ENCODE measurements around the gene CADM1.

The CADM1 gene

DNA sequence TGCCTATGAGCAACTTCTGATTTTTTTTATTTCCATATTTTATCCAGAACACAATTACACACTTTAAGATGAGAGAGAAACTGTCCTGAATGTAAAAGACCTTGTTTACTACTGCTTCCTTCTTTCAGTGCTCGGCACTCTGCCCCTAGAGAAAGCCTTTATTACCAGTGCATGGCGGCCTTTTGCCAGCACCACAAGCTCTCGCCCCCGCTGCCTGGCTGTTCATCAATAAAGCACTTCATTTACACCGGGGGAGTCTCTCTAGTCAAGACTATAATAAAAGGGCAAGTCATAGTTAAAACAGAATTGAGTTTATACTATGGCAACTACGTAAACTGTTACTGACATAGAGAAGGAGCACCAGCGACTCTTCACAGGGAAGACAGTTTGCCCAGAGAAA is 259.5 kb downstream of the CADM1 start:
- no peak overlapping the region for H3K27ac Mint-ChIP-seq
- no peaks in the 10 kb centered on the region for H3K4me1 Mint-ChIP-seq
- ATAC-seq (no peak), DNase-seq (no peak)
- H3K4me3 Mint-ChIP-seq: no peak overlapping the region
- H3K9me3 Mint-ChIP-seq: no peaks in the 10 kb centered on the region
- H3K27me3 Mint-ChIP-seq: no peaks in the 10 kb centered on the region

DNA sequence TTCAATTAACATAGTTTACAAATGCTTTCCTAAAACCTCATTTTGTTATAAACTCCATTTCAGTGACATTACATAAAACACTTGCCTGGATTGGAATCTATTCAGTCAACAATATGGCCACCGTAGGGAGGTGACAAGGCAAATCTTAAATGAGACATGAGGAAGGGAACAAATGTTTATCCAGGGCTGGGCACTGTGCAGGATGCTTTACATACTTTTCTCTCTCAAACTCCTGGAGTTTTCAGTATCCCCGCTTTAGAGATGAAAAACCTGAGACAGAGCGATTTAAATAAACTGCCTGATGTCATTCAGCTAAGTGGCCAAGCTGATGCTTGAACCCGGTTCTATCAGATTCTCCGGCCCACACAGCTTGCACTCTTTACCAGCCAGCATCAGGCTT is 259.9 kb downstream of the CADM1 start:
- Mint-ChIP-seq H3K9me3 (no peaks in the 10 kb centered on the region), H3K4me1 (no peaks in the 10 kb centered on the region), H3K4me3 (no peak overlapping the region), H3K27me3 (no peaks in the 10 kb centered on the region), H3K27ac (no peak overlapping the region)
- ATAC-seq (no peak), DNase-seq (no peak)

- no peak overlapping the region for H3K27ac Mint-ChIP-seq
- DNase-seq (no peak), ATAC-seq (no peak)
- no peaks in the 10 kb centered on the region for H3K27me3 Mint-ChIP-seq
- H3K4me3 Mint-ChIP-seq: no peak overlapping the region
- H3K9me3 Mint-ChIP-seq: no peaks in the 10 kb centered on the region
- H3K4me1 Mint-ChIP-seq: no peaks in the 10 kb centered on the region
Measured at GRCh38 chr11:115242982-115243381, 261.2 kb downstream of the CADM1 start.

DNA sequence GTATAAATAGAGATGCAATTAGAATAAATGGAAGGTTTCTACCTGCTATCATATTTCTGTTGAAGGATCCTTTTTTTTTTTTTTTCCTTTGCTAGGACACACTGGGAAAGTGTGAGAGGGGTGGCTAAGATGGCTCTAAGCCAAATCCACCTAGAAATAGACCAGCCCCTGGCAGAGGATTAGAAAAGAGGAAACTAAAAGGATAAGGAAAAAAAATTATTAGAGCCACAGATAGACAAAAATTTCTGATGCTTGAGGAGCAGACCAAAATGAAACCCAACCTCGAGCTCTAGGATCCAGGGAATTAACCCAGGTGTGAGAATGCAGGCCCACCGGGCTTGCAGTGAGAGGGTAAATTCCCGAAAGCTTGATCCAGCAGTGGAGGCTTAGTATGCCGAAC is 262.3 kb downstream of the CADM1 start:
- no peak overlapping the region for H3K27ac Mint-ChIP-seq
- H3K4me3 Mint-ChIP-seq: no peak overlapping the region
- ATAC-seq (no peak), DNase-seq (no peak)
- H3K27me3 Mint-ChIP-seq: no peaks in the 10 kb centered on the region
- no peaks in the 10 kb centered on the region for H3K4me1 Mint-ChIP-seq
- H3K9me3 Mint-ChIP-seq: no peaks in the 10 kb centered on the region

GRCh38 chr11:115238791-115239190 is 265.4 kb downstream of the CADM1 start:
- no peaks in the 10 kb centered on the region for H3K4me1 Mint-ChIP-seq

DNA sequence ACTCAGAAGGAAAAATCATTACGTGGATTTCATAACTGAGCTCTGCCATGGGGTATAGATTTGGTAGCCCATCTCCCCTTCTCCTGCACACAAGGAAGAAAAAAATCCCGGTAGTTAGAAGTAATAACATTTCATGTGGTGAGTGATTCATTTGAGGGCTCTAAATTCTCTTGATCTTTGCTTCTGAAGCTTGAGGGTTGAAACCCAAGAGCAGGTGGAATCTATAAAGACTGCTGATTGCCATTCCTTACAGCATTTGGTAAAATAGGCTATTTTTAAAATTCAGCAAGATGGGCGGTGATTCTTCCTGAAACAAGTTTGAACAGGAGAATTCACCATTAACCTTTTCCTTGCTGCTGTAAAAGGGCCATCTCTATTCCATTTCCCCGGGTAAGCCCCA is 266.1 kb downstream of the CADM1 start:
- Mint-ChIP-seq H3K27ac (no peak overlapping the region), H3K4me1 (no peaks in the 10 kb centered on the region), H3K4me3 (no peak overlapping the region), H3K9me3 (no peaks in the 10 kb centered on the region), H3K27me3 (peaks cover 7% of the 10 kb centered on the region)
- no peak for ATAC-seq
- no peak for DNase-seq

More at GRCh38 chr11:115238791-115239190, 265.4 kb downstream of the CADM1 start:
- DNase-seq: no peak
- H3K4me3 Mint-ChIP-seq: no peak overlapping the region
- H3K9me3 Mint-ChIP-seq: no peaks in the 10 kb centered on the region
- H3K27ac Mint-ChIP-seq: no peak overlapping the region
- ATAC-seq: no peak
- no peaks in the 10 kb centered on the region for H3K27me3 Mint-ChIP-seq

DNA sequence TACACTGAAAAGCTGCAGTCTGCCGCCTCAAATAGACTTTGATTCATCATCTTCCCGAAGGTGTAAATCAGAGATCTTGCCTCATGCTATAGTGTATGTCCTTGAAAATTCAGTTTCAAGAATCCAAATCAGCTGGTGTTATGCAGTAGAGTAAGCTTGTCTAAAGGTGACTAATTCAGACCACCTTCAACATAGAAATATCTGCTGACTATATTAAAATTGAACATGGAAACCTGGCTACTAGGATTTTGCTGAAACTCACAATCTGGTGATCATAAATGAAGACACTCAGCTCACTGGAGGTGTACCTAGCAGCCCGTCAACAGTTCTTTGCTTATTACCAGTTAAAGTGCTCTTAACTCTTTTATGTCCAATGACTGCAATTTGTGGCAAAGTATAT is 266.6 kb downstream of the CADM1 start:
- H3K4me3 Mint-ChIP-seq: no peak overlapping the region
- no peaks in the 10 kb centered on the region for H3K9me3 Mint-ChIP-seq
- no peak overlapping the region for H3K27ac Mint-ChIP-seq
- H3K4me1 Mint-ChIP-seq: no peaks in the 10 kb centered on the region
- DNase-seq (no peak), ATAC-seq (no peak)
- H3K27me3 Mint-ChIP-seq: peaks cover 7% of the 10 kb centered on the region

DNA sequence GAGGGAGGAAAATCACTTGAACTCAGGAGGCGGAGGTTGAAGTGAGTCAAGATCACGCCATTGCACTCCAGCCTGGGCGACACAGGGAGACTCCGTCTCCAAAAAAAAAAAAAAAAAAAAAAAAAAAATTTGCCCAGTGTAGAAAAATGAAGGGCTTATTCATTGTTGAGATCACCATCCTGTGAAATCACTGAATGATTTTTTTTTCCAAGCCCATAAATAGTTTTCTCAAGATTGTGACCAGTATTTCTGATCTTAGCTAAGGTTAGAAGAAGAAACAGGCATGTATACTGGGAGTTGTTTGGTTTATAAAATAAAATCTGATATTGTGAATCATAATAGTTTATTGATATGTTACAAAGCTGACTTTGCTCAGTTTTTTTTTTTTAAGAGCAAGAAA is 269.4 kb downstream of the CADM1 start:
- H3K27ac Mint-ChIP-seq: no peak overlapping the region
- ATAC-seq (no peak), DNase-seq (no peak)
- no peak overlapping the region for H3K4me3 Mint-ChIP-seq
- no peaks in the 10 kb centered on the region for H3K4me1 Mint-ChIP-seq
- H3K27me3 Mint-ChIP-seq: peaks cover 7% of the 10 kb centered on the region
- H3K9me3 Mint-ChIP-seq: no peaks in the 10 kb centered on the region

DNA sequence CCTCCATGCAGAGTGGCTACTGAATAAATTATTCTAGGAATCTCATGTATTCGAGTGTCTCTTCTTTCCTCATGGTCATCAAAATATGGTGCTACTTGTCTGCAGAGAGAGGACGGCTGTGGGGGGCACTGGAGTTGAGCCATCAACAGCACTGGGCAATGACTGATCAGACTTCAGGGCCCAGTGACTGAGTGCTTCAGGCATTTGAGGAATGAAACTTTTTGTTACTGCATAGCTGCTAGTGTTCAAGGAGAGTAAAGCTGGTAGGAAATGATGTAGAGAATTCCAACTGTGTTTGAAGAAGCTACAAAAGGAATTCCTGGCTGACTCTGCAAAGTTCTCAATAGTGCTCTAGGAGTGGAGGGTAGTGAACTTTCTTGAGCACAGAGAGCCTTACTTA is 277.7 kb downstream of the CADM1 start:
- H3K27ac Mint-ChIP-seq: no peak overlapping the region
- DNase-seq: no peak

DNA sequence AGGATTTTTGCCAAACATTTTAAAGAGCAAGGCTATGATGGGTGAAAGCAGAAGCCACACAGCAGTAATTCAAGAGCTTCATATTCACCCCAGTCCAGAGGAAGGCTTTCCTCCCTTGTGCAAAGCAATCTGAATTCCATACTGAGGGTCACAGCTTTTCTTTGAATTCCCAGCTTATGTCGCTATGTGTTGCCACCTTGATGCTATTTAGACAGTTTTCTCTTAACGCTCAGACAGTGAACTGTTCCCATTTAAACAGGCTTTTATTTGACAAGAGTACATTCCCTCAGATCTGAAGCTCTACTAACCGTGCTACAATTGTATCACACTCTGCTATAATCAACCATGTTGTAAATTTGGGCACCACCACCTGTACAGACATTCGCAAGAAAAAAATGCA is 279.7 kb downstream of the CADM1 start:
- Mint-ChIP-seq H3K4me1 (no peaks in the 10 kb centered on the region), H3K9me3 (no peaks in the 10 kb centered on the region), H3K4me3 (no peak overlapping the region), H3K27me3 (peaks cover 9% of the 10 kb centered on the region), H3K27ac (no peak overlapping the region)
- ATAC-seq: no peak
- no peak for DNase-seq

More for the DNA sequence above, 277.7 kb downstream of the CADM1 start:
- no peak overlapping the region for H3K4me3 Mint-ChIP-seq
- no peak for ATAC-seq
- peaks cover 9% of the 10 kb centered on the region for H3K27me3 Mint-ChIP-seq
- no peaks in the 10 kb centered on the region for H3K4me1 Mint-ChIP-seq
- H3K9me3 Mint-ChIP-seq: no peaks in the 10 kb centered on the region

- Mint-ChIP-seq H3K27ac (peak overlapping the region; percentile 34 to 68), H3K4me3 (no peak overlapping the region), H3K4me1 (no peaks in the 10 kb centered on the region), H3K9me3 (no peaks in the 10 kb centered on the region), H3K27me3 (peaks cover 9% of the 10 kb centered on the region)
- ATAC-seq (peak; percentile 72), DNase-seq (no peak)
Measured at GRCh38 chr11:115222863-115223530, 281.2 kb downstream of the CADM1 start.

DNA sequence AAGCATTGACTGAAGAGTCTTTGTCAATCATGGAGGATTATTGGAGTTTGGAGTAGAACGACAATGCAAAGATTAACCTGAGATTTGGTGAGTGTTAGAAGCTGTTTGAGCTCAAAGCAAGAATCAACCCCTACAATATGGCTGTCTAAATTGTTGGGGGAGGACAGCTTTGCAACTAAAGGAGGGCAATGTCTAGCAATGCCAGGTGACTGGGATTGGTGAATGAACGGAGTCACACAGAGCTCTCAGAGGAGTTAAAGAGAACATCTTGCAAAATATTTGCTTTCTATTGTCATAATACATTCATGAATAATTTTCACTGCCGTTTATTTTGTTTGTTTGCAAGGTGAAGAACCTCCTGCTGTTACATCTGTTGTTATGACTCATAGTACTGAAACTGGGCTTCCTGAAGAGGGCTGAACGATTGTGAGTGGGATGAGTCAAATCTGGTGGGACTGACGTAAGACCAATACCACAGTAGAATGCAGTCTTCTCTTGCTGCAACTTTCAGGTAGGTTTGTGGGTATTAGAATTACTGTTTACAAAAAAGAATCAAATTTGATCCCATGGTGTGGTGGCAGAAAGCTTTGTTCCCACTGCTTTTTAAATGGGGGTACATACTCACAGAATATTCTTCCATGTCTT is 281.9 kb downstream of the CADM1 start:
- no peak overlapping the region for H3K4me3 Mint-ChIP-seq
- DNase-seq (peak in 1 of 2 donors; percentile 50), ATAC-seq (peak; percentile 96)
- peaks cover 9% of the 10 kb centered on the region for H3K27me3 Mint-ChIP-seq
- peak overlapping the region in 1 of 2 donors; percentile 68 for H3K27ac Mint-ChIP-seq
- H3K9me3 Mint-ChIP-seq: no peaks in the 10 kb centered on the region
- H3K4me1 Mint-ChIP-seq: no peaks in the 10 kb centered on the region

DNA sequence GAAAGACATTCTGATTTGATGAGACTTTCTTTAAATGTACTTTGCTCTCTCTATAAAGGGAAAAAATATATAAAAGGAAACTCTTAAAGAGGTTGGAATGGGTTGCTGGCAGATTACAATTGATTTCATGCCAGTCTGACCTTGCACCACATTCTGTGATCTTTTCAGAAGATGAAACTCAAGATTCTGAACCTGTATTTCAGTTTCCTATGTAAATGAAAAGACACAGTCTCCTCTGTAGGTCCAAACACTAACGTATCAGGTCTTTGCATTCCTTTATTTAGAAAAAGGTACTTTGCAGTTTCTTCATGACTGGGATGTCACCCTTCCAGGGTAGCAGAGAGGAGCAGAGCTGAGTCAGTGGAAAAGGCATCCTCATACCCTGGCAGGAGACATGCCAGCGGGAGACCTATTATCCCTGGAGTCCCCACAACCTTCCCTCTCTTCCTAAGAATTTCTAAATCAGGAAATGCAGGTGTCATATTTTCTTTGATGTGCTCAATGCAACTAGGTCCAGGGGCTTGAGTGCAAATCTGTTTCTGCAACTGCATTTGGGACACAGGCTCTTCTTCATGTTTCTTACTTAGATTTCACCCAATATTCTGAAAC is 282.6 kb downstream of the CADM1 start:
- Mint-ChIP-seq H3K27ac (no peak overlapping the region), H3K27me3 (peaks cover 9% of the 10 kb centered on the region), H3K4me3 (no peak overlapping the region), H3K9me3 (no peaks in the 10 kb centered on the region), H3K4me1 (no peaks in the 10 kb centered on the region)
- DNase-seq (no peak), ATAC-seq (no peak)

DNA sequence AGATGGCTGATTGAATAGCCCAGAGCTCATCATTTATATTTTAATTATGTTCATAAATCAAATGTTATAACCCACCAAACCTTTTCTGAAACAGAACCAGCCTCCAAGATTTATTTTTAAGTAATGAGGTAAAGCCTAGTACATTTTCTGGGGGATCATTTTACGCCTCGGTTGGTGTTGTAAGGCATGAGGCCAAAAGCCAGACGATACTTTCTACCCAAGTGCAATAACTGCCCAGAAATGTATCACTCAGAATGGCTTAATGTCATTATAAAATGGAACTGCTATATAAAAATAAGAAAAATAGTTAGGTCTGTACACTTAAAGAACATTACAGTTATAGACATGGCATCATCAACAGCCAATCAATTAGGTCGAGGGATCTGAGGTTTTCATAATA is 283.3 kb downstream of the CADM1 start:
- ATAC-seq: no peak
- Mint-ChIP-seq H3K4me3 (no peak overlapping the region), H3K27me3 (peaks cover 9% of the 10 kb centered on the region), H3K27ac (no peak overlapping the region), H3K9me3 (no peaks in the 10 kb centered on the region), H3K4me1 (no peaks in the 10 kb centered on the region)
- no peak for DNase-seq

- H3K4me1 Mint-ChIP-seq: no peaks in the 10 kb centered on the region
- peaks cover 9% of the 10 kb centered on the region for H3K27me3 Mint-ChIP-seq
- no peak overlapping the region for H3K27ac Mint-ChIP-seq
- H3K4me3 Mint-ChIP-seq: no peak overlapping the region
- no peak for DNase-seq
- ATAC-seq: no peak
- no peaks in the 10 kb centered on the region for H3K9me3 Mint-ChIP-seq
Measured at GRCh38 chr11:115220423-115220822, 283.8 kb downstream of the CADM1 start.

DNA sequence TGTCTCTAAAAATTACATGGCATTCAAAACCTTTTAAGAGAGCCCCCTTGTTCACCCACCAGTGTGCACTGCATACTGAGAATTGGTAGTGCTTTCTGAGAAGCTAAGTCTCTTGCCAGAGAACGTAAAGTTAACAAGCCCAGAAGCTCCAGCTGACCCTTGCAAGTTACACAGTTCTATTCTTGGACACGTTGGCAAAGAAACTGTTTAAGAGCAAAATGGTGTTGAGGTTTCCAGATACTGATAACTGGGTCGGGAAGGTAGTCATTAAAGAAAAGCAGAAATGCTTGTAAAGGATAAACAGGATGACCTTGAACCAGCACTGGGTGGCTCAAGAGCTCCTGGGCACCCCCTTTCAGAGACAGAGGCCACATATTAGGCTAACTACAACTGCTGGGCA is 284.8 kb downstream of the CADM1 start:
- Mint-ChIP-seq H3K27me3 (peaks cover 2% of the 10 kb centered on the region), H3K4me1 (no peaks in the 10 kb centered on the region), H3K27ac (peak overlapping the region in 1 of 2 donors; percentile 25), H3K4me3 (no peak overlapping the region), H3K9me3 (no peaks in the 10 kb centered on the region)
- ATAC-seq (no peak), DNase-seq (no peak)

Measured in stimulated activated naive CD8-positive, alpha-beta T cell treated with anti-CD3 and anti-CD28 coated beads, Interleukin-15, amount 100 ng/mL, for 72 hours (primary cell).